Measurements from ENCODE around the gene MED12L. TPM values are rescaled to one million over a fixed set of nuclear protein-coding genes. Genes with fewer than 3 reads are reported as not detected.

MED12L gene
- total RNA-seq, 1 experiment from 2014 or later, result 14.9 TPM

- Histone ChIP-seq H3K23me2 (ENCODE audit: insufficient read length, low read depth, low read length, poor library complexity, severe bottlenecking) (no peaks in the 10 kb centered on the region), H3K27me3 (ENCODE audit: insufficient read depth, low read length) (no peaks in the 10 kb centered on the region), H3K9ac (ENCODE audit: extremely low read depth, insufficient read length, low read length) (no peak overlapping the region), H3K4ac (ENCODE audit: low read depth, low read length) (no peak overlapping the region), H3K18ac (ENCODE audit: insufficient read length, low read depth, low read length) (no peak overlapping the region), H3K79me1 (ENCODE audit: insufficient read depth, low read depth, low read length, poor library complexity, severe bottlenecking) (no peaks in the 10 kb centered on the region), H3K27ac (ENCODE audit: insufficient read length, low read depth, low read length) (no peak overlapping the region), H2BK15ac (ENCODE audit: low read depth, low read length) (no peak overlapping the region), H3K4me1 (ENCODE audit: insufficient read depth, low read length) (no peaks in the 10 kb centered on the region), H3K14ac (ENCODE audit: insufficient read depth, low read length) (no peak overlapping the region), H2BK20ac (ENCODE audit: low read depth, low read length, poor library complexity, severe bottlenecking) (no peak overlapping the region), H3T11ph (ENCODE audit: low read length) (no peak overlapping the region), H3K23ac (ENCODE audit: insufficient read length, low read depth, low read length) (no peak overlapping the region), H4K8ac (replicated peaks; ENCODE audit: insufficient read length, low read depth, low read length) (no peak overlapping the region), H2BK120ac (ENCODE audit: low read depth, low read length, poor library complexity, severe bottlenecking) (no peak overlapping the region), H2BK5ac (ENCODE audit: insufficient read length, low read length) (no peak overlapping the region), H4K5ac (ENCODE audit: insufficient read length, low read depth, low read length) (no peak overlapping the region), H3K4me2 (ENCODE audit: insufficient read depth, insufficient read length, low read length) (no peak overlapping the region), H2AK5ac (ENCODE audit: insufficient read length, low read length) (no peak overlapping the region), H2BK12ac (ENCODE audit: insufficient read length, low read depth, low read length) (no peak overlapping the region), H4K91ac (ENCODE audit: insufficient read length, low read depth, low read length) (no peak overlapping the region), H3K79me2 (ENCODE audit: insufficient read depth, low read length) (no peaks in the 10 kb centered on the region), H2AFZ (ENCODE audit: low read length) (no peak overlapping the region), H3K9me3 (ENCODE audit: control insufficient read depth, low read depth, low read length) (no peaks in the 10 kb centered on the region), H4K20me1 (ENCODE audit: control insufficient read depth, insufficient read depth, insufficient read length) (no peaks in the 10 kb centered on the region), H3K56ac (ENCODE audit: insufficient read length, low read depth, low read length) (no peak overlapping the region)
- no peak overlapping the region for H3K27ac Mint-ChIP-seq
- peaks cover 4% of the 10 kb centered on the region in 2 experiments for H3K4me1 Mint-ChIP-seq
- H3K36me3 Mint-ChIP-seq (ENCODE audit: insufficient read depth in 1 of 3, low read depth in 3 of 3), result no peaks in the 10 kb centered on the region
- H3K9me3 Mint-ChIP-seq, result no peaks in the 10 kb centered on the region; a peak in 2 of 5 replicates
- WGBS (ENCODE audit: extremely low coverage, insufficient read length, low lambda C conversion rate), result no CpG with 5 or more reads among the region's 3 CpGs
- H3K4me3 Mint-ChIP-seq, result no peak overlapping the region
- no peaks in the 10 kb centered on the region for H3K27me3 Mint-ChIP-seq (ENCODE audit: low read depth)
- no peak for TF ChIP-seq CTCF (conservative IDR thresholded peaks at IDR 0.05)
- DNase-seq, result no peak
Measured at GRCh38 chr3:151446002-151446340, 360.5 kb downstream of the MED12L start.

All from H9 (cell line).